Fibroblast of peridontal ligament (primary cell): ENCODE results near the gene UBA3.

Source experiments
- DNase-seq: peaks from one replicate; pipeline ENCODE4 v3.0.0-alpha.2; 2010; ENCODE audit errors: extremely low read depth

Gene UBA3

DNA sequence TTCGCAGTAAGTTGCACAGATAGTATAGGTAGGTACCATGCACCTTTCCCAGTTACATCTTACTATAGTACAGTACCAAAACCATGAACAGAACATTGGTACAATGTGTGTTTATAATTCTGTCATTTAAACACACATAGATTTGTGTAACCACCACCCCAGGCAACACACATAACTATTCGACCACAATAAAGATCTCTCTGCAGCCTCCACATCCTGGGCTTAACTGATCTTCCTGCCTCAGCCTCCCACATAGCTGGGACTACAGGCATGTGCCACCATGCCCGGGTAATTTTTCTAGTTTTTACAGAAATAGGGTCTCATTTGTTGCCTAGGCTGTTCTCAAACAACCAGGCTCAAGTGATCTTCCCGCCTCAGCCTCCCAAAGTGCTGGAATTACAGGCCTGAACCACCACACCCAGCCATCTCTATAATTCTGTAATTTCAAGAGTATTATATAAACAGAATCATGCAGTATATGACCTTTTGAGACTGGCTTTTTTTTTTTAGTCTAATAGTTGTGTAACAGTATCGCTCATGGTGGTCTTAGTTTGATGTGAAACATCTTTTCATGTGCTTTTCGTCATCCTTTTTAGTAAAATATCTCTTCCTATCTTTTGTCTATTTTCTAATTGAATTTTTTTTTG, 14.7 kb downstream of the UBA3 start:
- no peak for DNase-seq

DNA sequence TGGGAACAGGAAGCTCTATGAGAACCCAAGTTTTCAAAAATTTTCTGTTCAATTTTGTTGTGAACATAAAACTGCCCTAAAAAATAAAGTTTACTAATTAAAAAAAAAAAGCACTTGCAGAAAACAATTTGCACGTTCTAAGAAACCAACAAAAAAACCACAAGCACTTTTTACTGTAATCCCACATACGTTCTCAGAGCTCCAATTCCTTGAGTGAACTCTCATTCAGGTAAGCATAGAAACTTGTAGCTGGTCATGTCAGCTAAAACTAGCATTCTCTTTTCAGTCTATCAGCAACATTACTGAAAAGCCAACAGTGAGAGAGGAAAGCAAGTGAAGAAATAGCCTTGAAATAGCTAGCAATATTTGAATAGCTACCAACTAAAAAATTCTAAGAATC, 16.5 kb downstream of the UBA3 start:
- no peak for DNase-seq

DNA sequence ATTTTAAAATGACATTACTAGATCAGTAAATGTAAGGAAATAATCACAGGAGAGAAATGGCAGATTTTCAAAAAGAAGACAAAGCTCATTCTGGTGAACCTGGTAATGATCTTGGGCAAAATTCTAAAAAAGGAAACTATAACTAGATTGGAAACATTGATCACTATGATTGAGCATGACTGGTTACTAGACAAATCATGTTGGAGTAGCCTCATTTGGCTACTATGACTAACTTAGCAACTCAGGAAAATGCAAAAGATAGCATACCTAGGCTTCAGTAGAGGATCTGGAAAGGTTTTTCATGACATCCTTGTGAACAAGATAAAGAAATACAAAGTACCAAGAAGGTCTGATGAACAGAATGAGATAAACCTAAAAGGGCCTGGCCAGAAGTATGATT, 20.5 kb downstream of the UBA3 start:
- no peak for DNase-seq

DNA sequence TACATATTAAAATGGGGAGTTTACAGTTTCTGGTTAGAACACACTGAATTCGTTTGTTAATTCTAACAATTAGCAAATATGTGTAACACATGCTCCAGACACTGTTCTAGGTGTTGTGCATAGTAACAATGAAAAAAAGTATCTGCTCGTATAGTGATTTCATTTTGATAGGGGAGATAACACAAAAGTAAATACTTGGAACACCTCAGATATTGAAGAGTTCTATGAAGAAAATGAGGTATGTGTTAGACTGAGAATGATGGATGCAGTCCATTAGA, 21.3 kb downstream of the UBA3 start:
- no peak for DNase-seq

DNA sequence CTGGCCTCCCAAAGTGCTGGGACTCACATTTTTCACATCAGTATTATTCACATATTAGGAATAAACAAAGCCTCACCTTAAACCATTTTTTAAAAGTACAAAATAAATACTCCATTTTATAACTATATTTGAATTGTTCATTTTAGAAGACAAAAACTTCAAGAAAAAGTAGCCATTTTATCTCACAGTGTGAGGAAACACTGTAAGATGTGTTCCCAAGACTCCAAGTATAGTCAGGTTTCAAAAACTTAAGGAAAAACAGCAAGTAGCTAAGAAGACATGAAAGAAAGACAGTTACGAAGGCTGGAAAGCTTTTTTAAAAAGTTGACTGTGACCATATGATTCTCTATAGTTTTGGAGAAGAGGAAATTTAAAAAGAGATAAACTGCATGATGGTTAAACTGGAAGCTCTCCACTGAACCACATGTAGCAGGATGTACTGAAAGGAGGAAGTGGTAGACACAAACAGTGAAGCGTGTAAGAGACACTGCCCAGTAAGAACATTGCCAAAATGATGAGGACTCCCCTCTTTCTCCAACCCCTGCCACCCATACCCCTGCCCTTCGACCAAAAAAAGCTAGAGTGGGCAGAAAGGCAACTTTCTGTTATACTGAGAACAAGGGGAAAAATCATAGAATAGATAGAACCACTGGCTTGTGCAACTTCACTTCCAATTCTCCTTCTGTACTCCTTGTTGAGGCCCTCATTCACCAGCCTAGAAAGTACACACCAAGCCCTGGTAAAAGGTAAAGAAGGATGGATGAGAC, 21.8 kb downstream of the UBA3 start:
- DNase-seq, result no peak

DNA sequence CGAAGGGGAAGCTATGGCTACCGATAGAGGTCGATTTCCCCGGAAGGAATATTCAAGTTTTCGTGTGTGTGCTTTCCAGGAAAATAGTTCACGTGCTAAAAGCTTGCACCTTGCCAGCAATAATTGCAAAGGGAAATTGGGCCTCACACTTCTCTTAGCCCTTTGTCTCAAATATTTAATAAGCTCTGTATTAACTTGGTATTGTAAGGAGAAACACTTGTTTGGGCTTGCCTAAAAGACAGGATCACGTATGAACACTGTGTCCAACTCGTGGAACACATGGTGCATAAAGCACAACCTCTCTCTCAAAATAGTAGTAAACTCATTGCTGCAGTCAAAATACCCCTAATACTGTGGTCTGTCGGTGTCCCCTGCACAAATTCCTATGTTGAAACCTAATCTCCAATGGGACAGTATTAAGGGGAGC, 27.7 kb downstream of the UBA3 start:
- no peak for DNase-seq

DNA sequence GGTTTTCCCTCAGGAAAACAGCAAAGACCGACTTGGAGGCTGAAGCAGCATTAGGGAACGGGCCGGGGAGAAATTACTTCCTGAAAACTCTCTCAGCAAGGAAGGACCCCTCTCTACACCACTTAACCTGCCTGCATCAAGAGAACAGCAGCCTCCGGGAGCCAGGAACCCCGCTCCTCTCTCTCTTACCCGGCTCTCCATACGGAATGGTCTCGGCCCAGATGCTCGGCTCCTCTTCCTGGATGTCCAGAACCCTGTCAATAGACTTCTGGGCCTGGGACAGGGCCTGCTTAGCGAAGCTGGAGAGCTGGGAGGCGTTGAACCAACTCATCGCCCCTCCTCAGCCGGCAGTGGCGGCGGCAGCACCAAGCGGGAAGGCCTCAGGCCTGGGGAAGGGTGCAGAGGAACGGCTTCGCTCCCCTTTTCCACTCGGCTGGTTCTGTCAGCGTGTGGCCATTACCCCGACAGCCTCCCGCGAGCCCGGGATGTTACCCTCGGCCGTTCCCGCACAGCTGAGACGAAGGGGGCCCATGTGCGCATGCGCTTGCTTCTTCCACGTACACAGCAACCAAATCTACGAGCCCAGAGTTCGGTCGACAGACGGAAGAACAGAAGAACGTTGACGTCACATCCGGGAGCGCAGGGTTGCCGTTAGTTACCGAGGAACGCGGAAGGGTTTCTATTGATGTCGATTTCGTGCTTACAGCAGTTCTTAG, 28.3 kb downstream of the UBA3 start, which contains the start of gene TMF1:
TSS of gene TMF1 (minus strand) at position 578 of the 716 bp plus-strand sequence. CDS start at position 331, 247 bp downstream.
- DNase-seq, result peak; percentile 100

DNA sequence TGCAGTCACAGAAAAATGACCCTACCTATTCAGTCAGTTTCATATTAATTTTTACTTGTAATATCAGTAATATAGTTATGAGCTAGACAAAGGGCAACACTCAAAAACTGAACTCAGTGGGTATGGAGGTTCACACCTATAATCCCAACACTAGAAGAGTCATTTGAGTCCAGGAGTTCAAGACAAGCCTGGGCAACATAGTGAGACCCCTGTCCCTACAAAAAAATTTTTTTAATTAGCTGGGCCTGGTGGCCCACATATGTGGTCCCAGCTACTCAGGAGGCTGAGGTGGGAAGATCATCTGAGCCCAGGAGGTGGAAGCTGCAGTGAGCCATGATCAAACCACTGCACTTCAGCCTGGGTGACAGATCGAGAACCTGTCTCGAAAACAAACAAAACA, 31.2 kb downstream of the UBA3 start:
- no peak for DNase-seq

DNA sequence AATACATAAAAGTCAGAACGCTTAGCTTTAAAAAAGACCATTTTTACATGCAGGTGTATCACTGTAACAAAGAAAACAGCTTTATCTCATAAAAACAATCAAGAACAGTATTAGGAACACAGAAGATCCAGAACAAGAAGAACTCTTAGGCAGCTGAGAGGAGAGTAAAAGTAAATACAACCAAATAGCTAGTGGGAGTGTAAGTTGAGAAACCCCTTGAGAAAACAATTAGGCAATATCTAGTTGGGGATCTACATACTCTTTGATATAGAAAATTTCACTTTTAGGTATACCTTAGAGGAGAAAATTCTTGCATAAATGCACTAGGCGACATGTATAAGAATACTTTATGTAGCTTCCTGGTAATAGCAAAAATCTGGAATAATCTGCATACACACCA, 35.6 kb downstream of the UBA3 start:
- peak; percentile 41 for DNase-seq

DNA sequence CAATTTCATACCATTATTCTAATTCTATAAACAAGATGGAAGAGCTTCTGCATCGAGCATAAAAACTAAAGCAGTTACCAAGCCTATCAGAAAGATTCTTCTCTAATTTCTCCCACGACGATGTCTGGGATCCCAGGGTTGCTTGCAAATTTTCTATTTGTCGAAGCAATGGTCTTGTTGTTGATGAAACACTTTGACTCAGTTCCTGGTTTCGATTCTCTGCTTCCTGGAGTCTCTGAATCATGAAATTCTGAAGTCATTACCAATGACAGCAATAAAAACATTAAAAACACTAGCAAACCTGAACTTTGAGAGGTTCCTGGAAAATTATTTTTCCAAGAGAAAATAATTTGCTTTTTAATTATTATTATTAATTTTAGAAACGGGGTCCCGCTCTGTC, 46.7 kb downstream of the UBA3 start:
- peak; percentile 45 for DNase-seq

DNA sequence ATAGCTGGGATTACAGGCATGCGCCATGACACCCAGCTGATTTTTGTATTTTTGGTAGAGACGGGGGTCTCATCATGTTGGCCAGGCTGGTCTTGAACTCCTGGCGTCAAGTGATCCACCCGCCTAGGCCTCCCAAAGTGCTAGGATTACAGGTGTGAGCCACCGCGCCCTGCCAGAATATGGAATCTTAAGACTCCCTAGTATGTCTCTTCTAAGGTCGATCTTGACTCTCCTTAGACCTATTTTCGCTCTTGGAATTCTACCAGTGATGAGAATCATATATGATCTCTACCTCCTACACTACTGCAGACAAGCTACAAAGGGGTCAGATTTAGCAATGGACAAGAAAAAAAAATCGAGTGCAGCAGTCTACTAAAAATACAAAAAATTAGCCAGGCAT, 47.4 kb downstream of the UBA3 start:
- no peak for DNase-seq

DNA sequence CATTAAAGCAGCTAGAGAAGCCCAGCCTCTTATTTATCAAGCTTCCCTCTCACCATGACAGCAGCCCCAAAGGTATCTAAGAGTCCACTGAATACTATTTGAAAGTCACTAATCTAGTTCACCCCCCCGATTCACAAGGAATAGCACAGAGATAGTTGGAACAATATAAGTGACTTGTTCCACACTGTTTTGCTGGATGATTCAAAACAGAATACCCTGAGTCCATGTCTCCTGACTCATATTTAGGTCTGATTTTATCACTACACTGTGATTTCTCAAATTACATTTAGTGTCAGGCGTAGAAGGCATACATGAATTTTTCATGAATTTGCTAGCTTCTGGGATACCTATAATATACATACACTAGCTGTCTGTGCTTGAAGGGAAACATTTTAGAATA, 48.0 kb downstream of the UBA3 start:
- DNase-seq, result peak; percentile 14

DNA sequence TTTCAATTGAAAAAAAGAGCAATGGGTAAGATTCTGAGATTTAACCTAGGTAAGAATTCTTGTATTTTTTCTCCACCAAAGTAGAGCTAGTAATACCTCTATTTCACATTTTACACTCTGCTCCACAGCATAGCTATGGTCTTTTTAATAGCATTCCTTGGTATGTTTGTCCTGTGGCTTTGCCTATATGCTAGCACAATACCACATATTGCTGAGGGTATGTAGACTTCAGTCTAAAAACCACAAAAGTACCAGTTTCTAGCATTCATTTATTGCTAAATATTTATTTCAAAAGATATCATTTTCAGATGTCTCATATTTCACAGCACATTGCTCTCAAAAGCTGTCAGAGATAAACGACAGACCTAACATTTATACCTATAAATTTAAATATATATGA, 48.5 kb downstream of the UBA3 start:
- DNase-seq, result peak; percentile 11

DNA sequence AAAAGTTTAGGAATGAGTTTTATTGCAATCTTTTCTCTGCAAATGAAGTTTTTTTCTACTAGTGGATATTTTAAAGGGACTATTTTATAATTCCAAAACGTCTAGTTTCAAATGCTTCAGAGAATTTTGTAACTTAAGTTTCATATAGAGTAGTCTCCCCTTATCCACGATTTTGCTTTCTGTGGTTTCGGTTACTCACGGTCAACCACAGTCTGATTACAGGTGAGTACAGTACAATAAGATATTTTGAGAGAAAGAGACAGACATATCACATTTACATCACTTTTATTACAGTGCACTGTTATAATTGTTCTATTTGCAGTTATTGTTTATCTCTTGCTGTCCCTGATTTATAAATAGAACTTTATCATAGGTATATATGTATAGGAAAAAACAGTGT, 59.3 kb downstream of the UBA3 start:
- DNase-seq, result no peak

DNA sequence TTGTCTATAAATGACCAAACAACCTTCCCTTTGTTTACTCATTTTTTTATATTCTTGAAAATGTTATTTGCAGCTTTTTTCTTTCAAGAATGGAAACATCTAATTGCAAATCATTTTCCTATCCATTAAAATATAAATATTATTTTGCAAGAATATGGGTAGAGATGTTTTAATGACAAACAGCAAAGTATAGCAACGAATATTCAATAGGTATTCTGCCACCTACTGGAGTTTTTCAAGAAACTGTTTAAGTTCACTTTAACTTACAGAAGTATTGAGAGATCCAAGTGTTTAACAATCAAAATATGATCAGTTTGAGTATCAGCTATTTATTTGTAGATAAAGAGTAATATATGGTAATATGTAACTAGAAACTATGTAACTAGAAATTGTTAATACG, 59.7 kb downstream of the UBA3 start:
- peak; percentile 25 for DNase-seq

DNA sequence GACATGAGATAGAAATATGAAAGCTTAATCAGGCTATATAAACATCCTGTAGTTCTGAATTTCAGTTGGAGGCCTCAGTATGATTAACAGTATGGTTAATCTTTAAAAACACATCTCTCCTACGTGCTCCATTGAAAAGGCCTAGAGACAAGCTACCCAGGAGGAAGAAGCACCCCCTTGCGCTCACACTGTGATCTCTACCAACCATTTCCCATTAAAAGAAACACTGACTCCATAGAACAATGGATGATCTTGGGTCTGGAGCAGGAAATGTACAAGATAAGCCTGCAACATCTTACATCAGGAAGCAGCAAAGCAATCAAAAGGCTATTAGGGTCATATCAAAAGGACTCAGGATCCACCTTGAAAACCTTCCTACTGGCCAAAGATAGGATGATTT, 63.3 kb downstream of the UBA3 start:
- DNase-seq, result no peak

DNA sequence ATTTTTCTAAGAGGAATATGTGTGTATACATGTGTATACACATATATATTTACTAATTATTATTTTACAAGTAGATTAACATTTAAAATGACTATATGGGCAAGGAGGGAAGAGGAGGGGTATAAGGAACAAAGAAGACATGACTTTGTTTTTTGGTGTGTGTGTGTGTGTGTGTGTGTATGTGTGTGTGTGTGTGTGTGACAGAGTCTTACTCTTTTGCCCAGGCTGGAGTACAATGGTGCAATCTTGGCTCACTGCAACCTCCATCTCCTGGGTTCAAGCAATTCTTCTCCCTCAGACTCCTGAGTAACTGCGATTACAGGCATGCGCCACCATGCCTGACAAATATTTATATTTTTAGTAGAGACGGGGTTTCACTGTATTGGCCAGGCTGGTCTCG, 64.1 kb downstream of the UBA3 start:
- no peak for DNase-seq

DNA sequence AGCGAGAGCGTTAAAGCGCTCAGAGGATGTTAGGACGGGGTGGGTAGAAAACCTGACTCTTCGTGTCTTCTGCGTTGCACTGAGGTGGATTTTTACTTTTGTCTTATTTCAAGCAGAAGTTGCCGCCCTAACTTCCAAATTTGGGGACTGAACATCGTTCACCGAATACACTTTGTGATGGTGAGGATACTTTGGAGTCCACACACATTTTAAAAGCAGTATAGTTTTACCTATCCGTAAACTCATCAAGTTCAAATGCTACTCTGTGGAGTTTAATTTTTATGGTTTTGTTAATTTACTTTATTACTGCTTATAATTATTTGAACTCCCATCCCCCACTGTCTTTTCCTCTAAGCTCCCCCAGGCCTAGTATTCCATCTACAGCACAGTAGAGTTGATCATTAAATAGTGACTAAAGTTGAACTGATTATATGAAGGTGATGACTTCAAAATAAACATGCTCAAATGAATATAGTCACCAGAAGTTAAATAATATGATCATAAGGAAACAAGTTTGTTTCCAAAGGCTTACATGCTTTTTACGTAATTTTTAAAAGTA, 66.1 kb downstream of the UBA3 start:
- no peak for DNase-seq

DNA sequence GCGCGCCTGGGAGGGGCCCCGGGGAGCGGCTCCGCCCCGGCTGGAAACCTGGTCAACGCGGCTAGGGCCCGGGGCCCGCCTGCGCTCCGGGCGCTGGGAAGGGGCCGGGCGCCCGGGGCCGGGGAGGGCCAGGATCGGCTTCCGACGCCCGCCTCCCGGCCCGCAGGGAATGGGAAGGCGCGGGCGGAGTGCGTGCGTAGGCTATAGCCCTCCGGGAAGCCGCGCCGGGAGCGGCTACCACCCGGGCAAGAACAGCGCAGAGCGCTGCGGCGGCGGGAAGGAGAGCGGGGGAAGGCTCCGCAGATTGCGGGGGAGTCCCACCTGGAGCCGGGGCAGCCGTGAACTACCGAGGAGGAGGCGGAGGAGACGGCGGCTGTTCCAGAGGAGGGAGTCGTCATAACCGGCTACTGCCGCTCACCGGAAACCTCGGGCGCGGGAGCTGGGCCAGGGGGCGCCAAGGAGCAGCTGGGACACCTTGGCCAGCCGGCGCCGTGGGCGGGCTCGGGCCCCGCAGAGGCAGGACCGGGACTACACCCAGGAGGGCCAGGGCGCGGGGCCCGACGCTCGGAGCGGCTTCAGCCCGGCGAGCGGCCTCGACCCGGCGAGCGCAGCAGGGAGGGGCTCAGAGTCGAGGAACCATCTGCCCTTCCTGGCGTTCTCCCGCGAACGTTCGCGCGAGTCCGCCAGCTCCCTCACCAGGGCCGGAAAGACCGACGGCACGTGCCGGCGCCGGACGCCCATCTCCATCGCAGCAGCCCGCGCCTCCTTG, 66.7 kb downstream of the UBA3 start, which contains the start of gene EOGT:
TSS of gene EOGT (minus strand) at position 432 of the 769 bp plus-strand sequence. CDS start 3,838 bp downstream, outside the sequence.
- DNase-seq, result peak; percentile 75

DNA sequence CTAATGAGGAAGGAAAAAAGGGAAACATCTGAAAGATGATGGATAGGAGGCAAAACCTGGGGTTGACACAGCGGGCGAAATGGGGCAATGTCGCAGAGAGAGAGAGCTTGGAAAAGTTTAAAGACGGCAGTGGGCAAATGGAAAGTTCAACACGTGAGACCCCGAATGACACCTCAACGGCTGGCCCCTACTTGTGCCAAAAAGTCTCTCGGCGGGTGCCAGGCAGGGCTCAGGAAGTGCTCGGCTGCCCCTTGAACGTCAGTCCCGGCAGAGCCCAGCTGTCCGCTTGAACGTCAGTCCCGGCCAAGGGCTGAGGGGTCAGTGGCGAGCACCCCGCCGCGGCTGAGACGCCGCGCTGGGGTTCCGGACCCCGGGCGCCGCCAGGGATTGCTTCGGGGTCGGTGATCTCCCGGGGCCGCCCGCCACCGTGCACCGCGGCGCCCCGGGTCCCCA, 67.3 kb downstream of the UBA3 start:
- peak; percentile 43 for DNase-seq

DNA sequence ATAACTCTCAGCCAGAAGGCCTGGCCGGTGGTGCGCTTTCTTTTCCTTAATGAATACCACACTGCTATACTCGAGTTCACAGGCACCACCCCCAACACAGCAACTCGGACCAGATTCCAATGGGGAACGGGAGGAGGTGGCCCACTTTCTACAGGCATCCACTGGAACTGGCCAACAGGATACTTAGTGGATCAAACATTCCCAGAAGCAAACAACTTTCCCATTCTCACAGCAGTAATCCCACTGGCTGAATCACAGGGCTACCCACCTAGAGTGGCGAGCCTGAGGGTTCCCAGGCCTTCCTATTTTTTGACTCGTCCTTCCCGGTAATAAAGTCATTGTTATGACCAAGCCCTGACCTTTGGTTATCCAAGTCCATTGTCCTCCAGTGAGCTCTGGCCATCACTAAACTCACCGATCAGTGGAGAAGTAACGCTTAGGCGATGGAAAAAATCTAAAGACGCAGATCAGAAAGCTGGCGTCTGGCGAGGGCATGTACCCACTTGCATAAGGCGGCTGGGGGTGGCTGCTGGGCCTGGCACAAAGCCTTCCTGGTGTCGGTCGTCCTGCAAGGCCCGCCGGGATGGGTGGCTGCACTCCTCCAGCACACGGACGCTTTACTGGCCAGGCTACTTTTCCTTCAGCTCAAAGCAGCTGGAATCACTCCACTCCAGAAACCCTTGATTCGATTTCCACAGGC, 67.9 kb downstream of the UBA3 start:
- DNase-seq, result peak; percentile 67
